Cerebellar nuclear complex (tissue), 1 donor: ENCODE results near the gene ADAM11.
"Not testable (repeated sequence)": the region's sequence is repeated elsewhere in the genome, so short reads cannot be mapped to it uniquely, and the experiment has no call there.

Source experiments
- DNase-seq, 2 experiments: peaks; one replicate each; lab custom pipeline; 2025; lab: John Stamatoyannopoulos, UW

Gene ADAM11, protein sequence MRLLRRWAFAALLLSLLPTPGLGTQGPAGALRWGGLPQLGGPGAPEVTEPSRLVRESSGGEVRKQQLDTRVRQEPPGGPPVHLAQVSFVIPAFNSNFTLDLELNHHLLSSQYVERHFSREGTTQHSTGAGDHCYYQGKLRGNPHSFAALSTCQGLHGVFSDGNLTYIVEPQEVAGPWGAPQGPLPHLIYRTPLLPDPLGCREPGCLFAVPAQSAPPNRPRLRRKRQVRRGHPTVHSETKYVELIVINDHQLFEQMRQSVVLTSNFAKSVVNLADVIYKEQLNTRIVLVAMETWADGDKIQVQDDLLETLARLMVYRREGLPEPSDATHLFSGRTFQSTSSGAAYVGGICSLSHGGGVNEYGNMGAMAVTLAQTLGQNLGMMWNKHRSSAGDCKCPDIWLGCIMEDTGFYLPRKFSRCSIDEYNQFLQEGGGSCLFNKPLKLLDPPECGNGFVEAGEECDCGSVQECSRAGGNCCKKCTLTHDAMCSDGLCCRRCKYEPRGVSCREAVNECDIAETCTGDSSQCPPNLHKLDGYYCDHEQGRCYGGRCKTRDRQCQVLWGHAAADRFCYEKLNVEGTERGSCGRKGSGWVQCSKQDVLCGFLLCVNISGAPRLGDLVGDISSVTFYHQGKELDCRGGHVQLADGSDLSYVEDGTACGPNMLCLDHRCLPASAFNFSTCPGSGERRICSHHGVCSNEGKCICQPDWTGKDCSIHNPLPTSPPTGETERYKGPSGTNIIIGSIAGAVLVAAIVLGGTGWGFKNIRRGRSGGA

DNA sequence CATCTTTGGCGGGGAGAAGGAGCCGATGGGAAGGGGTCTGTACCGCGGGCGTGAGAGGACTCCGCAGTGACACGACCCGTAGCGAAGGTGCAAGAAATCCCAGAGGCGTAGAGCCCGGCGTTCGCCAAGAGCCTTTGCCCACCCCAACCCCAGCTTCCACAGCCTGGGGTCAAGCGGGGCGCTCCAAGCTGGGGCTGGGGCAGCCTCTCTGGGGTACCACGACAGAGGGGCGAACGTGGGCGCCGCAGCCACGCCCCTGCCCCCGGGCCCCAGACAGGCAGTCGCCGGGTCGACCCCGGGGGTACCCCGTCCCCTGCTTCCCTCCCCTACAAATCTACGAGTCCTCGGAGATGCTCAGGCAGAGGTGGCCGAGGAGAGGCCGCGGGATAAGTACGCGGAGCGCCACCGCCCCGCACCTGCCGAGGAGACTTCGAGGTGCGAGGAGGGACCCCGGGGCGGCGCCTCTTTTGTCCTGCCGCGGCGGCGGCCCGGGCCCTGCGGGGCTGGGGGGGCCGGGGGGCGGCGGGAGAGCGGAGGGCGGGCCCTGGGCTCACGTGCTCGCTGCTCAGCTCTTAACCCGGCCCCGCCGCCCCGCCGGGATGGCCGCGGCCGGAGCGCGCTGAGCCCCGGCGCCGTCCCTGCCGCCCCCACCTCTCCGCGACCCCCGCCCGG, at the start of gene ADAM11:
TSS of gene ADAM11 (plus strand) at position 575 of the 672 bp plus-strand sequence. CDS start 212 bp downstream, outside the sequence.
- no peak for DNase-seq

DNA sequence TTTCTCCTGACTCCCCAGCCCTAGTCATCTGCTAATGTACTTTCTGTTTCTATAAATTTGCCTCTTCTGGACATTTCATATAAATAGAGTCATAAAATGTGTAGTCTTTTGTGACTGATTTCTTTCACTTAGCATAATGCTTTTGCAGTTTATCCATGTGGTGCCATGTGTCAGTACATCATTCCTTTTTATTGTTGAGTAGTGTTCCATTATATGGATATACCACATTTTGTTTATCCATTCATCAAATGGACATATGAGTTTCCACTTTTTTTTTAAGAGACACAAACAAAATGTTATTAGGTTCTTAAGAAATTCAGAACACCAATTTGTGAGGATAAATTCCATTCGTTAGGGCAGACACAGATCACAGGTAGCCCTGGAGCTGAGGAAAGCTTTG, 39.3 kb upstream of the ADAM11 start:
- no peak for DNase-seq

DNA sequence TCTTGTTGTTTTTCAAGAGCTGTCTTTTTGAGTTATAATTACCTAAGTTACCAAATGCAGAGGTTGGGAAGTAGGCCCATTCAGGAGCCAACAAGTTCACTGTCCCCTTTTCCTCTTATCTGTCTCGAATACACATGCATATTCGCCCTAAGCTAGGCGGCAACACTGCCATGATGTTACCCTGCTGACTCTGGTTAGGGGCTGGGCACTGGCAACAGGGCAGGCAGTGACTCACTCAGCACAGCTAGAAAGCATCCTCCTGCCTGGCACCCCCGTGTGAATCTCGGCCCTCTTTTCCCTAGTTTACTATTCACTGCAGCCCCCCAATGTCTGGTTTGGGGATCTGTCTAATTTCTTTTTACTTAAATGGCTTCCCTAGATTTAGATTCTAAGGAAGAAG, 36.5 kb upstream of the ADAM11 start:
- no peak for DNase-seq

DNA sequence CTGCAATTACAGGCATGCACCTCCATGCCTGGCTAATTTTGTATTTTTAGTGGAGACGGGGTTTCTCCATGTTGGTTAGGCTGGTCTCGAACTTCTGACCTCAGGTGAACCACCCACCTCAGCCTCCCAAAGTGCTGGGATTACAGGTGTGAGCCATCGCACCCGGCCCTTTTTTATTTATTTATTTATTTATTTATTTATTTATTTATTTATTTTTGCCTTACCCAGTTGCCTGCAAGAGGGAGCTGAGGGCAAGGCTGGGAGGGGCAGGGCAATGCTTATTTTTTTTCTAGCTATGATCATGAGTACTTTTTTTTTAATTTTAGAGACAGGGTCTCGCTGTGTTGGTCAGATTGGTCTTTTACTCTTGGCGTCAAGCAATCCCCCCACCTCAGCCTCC, 32.7 kb upstream of the ADAM11 start:
- DNase-seq = not testable (repeated sequence)

DNA sequence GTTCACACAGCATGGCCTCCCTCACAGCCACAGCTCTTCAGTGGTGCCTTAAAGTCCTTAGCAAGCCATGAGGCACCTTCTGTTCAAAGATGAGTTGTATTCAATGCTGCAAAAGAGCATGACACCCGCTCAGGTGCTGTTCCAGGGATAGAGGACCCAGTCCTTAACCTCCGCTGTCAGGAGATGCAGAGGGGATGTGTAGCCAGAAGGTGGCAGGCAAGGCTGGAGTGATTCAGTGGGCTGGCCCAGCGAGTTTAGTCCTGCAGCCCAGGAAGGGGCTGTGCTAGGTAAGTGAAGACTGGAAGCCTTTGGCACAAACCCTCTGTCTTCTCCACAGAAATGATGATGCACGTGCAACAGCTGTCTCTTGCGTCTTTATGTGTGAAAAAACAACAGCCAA, 25.0 kb upstream of the ADAM11 start:
- peak in 1 of 2 experiments; percentile 31 for DNase-seq

DNA sequence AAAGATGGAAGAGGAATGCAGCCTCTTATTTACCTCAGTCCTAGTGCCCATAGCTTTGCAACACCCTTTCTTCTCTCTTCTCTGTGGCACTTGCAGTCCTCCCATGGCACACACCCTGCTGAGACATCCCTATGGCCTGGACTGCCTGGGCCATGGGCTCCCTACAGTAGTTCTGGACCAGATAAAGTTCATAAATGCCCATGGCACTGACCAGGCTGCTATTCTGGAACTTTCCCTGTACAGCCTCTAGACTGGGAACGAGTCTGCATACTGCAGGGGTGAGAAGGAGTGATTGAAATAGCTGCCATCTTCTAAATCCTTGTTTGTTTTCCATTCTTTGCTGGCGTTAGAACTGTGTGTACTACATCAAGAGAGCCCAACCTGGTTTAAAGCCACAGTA, 24.5 kb upstream of the ADAM11 start:
- no peak for DNase-seq

DNA sequence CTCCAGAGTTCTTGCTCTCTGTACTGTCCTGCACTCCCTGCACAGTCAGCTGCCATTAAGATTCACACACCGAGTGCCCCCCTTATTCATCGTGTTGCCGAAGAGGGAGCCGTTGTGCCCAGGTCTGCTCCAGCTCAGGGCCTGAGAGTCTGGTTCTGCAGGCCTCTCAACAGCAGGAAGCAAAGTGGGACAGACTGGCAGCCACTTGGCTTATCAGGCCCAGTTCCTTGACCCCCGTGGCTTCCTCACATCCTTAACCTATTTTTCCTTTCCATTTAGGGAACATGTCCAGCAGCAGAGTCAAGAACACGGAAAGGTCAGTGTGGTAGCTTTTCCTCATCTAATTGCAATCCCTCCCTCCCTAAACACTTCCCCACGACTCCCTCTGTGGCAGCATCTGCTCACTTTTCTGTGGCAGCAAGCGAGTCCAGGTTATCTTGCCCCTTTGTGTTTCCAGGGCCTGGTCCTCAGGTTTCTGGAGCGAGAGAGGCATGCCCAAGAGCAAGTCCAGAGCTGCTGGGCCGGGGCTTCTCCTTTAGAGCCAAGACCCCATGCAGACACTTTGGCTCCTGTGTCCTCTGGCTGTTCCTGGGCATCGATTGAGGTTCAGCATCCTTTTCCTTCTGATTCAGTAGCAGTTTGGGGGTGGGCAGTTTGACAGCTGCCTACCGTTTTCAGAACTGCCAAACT, 22.1 kb upstream of the ADAM11 start:
- DNase-seq = peak in 1 of 2 experiments; percentile 62

DNA sequence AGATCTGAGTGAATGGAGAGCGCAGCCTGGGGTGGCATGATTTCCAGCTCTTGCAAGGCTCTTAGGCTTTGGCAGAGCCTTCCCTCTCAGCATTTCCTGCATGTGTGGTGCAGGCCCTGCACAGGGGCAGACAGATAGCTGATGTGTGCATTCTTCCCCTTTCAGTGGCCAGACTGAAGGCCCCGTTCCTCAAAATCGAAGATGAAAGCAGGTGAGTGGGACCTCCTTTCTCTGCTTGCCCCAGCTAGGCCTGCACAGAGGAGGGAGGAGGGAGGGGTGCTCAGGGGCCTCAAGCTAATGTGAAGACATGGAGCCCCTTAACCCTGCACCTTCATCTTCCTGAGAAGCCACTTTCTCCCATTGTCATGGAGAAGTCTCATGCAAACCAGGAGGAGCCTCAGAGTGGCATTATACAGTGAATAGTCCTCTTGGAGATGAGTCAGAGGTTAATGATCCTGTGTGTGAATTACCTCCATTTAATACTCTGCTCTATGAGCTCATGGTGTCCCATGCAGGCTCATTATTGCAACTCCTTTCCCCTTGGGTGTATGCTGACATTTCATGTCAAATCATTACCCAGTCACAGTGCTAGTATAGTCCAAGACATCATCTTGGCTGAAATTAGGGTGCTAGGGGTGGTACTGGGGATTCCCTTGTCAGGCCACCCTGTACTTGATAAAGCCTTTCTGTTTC, 20.4 kb upstream of the ADAM11 start:
- no peak for DNase-seq

DNA sequence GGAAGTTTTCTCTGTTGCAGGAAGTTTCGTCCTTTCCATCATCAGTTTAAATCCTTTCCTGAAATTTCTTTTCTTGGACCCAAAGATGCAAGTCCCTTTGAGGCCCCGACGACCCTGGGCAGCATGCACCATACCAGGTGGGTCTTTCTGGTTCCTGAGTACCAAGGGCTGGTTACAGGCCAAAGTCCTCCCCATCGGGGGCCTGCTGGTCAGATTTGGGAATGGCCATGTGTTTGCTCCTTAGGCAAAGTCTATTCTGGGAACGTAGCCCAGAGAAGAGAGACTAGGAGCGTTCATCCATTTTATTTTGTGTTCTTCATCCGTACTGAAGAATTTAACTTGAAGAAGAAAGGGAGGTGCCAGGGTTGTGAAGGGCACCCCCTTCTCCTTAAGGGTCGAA, 17.5 kb upstream of the ADAM11 start:
- no peak for DNase-seq

DNA sequence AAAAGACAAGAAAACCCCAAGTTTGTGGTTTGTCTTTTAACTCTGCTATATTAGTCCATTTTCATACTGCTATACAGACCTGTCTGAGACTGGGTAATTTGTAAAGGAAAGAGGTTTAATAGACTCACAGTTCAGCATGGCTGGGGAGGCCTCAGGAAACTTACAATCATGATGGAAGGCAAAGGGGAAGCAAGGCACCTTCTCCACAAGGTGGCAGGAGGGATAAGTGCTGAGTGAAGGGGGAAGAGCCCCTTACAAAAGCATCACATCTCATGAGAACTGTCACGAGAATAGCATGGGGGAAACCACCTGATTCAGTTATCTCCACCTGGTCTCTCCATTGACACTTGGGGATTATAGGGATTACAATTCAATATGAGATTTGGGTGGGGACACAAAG, 13.5 kb upstream of the ADAM11 start:
- no peak for DNase-seq

DNA sequence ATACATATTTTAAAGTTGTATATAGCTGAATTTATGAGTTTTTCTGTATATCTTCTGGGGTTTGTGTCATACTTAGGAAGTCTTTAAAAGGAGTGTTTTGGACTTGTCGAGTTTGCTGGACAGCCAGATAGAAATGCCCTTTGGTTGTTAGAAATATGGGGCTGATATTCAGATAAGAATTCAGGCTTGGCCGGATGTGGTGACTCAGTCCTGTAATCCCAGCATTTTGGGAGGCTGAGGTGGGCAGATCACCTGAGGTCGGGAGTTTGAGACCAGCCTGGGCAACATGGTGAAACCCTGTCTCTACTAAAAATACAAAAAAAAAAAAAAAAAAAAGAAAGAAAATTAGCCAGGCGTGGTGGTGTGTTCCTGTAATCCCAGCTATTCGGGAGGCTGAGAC, 13.1 kb upstream of the ADAM11 start:
- not testable (repeated sequence) for DNase-seq

DNA sequence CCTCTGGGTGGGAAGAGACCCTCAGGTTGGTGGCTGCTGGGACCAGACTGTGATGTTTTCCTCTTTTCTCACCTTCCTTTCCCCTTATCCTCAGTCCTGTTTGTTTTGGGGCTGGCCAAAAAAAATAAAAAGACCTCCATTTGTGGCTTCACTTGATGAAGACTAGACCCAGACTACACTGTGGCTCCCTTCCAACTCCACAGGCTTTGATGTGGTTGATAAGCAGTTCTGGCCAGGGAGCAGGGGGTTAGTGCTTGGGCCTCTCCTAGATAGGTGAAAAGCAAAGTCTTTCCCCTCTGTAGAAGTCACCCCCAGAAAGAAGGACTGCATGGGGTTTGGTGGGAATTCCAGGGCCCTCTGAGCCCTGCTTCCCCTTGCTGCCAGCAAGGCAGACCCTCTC, 11.2 kb upstream of the ADAM11 start:
- no peak for DNase-seq

DNA sequence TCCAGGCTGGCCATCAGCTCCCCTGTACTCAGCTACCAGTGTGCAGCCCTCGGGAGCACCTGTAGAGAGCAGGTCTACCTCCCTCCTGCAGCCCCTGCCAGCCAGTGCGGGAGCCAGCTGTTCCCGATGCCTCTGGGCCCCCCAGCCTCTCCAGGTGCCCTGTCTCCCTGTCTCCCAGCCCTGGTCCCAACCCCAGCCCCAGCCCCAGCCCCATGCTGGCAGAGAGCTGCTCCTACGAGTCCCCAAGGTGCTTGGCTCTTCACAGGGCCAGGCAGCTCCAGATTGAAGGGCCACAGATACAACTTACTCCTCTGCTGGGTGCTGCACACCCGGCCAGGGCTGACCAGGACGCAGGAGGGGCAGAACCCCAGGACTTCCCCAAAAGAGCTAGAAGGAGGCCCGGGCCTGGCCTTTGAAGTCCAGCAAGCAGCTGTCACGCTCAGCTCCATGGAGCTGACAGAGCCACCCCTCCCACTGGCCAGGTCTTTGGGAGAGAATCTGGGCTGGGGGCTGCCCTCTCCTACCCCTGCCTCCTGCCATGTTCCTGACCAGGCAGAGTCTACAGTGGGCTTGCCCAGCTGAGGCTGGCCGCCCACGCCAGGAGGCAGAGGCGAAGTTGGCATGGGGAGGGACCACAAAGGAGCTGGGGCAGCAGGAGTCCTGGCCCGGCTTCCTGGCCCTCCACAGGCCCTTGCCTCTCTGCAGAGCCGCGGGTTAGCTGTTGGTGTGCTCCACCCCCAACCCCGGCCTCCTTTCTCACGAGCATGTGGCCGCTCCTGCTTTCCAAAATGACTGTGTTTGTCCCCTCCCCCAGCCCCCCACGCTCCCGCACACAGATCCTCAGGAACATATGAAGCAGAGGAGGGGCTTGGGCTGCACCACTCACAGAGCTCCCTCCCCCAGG, 9.5 kb upstream of the ADAM11 start:
- DNase-seq = no peak

DNA sequence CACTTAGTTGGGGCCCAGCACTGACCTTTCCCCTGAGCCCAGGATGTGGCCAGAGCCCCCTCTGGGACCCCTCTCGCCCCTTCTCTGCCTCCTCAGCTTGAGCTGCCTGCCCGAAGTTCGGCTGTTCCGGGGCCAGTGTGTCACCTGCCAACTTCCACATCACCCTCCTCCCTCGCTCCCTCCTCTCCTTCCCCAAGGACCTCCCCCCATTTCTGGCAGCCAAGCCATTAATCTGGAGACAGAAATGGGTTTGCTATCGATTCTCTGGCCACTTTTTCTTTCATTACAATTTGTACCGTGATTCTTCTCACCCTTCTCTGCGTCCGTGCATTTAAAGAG, 8.8 kb upstream of the ADAM11 start:
- no peak for DNase-seq

DNA sequence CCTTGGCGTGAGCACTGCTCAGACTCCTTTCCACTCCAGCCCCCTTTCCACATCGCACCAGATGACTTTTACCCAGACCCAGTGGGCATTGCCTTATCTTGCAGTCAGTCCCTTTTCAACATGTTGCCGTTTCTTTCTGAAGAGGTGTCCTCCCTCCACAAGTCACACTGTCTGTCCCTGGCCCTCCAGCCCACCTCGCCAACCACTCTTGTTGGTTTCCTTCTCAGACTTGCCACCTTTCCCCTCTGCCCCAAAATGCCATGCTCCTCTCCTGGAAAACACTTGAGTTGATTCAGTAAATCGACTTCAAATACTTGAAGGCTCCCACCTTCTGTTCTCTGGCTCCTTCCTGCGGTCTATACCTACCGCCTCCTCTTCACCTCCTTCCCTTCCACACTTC, 7.5 kb upstream of the ADAM11 start:
- DNase-seq = no peak

DNA sequence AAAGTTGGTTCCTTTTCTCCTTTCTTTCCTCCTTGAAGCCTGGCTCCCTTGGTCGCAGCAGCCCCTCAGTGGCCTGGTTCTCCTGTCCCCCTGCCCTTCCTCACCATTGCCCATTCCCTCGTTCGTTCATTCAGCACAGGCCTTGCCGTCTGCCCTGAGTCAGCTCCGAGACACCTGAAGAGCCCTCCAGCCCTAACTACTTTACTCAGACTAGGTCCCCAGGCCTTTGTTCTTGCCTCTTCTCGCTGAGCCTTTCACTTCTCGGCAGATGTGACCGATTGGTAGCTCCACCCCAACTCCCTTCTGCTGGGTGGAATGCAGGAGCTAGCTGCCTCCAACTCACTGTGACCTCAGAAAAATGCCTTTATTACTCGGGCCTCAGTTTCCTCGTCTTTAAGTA, 7.0 kb upstream of the ADAM11 start:
- DNase-seq = no peak

DNA sequence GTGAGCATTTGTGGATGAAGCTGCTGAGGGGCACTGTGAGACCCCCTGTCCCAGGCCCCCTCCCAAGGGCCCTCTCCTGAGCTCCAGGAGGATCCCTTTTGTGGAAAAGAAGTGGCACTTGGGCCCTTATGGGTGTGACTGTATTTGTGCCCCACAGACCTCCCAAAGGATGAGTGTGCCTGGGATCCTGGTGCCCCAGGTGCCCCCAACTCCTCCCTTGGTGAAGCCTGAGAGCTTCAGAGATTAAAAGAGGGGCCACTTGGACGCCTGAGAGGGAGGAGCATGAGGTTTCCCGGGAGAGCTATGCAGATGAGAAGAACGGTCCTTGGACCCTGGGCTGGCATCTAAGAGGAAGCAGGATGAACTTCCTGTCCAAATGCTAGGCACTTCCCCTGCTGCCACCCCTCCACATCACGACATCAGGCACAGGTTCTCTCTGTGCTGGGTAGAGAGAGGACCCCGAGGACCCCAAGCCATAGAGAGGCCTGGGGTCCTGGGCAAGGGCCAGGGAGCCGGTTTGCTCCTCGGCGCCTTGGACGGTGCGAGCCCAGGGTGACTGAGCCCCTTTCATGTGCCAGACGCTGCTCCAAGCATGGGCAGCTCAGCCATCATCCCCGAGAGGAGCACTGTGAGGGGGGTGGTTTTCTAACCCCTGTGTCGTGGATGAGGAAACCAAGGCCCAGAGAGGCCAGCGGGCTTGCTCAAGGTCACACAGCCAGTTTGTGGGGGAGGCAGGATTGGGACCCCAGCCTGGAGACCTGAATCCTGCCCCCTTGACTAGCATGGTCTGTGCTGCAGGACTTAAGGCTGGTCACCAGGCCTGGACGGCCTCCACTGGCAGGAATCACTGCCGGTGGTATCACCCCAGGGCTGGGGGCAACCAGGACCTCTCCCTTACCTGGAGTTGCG, 5.6 kb upstream of the ADAM11 start:
- no peak for DNase-seq

DNA sequence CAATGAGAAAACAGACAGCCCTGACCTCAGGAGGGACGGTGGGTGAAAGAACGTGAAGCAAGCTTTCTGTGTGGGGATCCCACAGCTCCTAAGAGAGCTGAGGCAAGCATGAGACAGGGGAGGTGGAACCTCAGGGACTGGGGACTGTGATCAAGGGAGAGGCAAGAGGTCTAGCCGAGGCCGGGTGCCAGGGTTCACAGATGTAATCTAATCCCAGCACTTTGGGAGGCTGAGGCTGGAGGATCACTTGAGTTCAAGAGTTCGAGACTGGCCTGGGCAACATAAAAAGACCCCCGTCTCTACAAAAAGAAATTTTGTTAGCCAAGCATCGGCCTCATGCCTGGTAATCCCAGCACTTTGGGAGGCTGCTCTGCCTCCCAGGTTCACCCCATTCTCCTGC, 4.5 kb upstream of the ADAM11 start:
- no peak for DNase-seq

DNA sequence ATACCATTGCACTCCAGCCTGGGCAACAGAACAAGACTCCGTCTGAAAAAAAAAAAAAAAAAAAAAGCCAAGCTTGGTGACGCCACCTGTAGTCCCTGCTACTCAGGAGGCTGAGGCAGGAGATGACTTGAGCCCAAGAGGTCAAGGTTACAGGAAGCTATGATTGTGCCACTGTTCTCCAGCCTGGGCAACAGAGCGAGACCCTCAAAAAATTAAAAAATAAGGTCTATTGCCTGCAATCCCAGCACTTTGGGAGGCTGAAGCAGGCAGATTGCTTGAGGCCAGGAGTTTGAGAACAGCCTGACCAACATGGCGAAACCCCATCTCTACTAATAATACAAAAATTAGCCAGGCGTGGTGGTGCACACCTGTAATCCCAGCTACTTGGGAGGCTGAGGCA, 3.6 kb upstream of the ADAM11 start:
- DNase-seq = not testable (repeated sequence)
